Liver (tissue), 9 donors: ENCODE results near the gene LIMS1. TPM values are rescaled to one million over a fixed set of nuclear protein-coding genes. Genes with fewer than 3 reads are reported as not detected.

Source experiments
- DNase-seq: peaks from one replicate; pipeline ENCODE4 v3.0.0-alpha.2; 2017; ENCODE audit warnings: low spot score
- H3K27ac ChIP-seq, 2 donors: one replicate each; pipeline ENCODE4 v1.7.0; 2013; ENCODE audit warnings: inconsistent platforms in 2 of 2, low read length in 2 of 2, control low read depth in 1 of 2, low read depth in 1 of 2, mild to moderate bottlenecking in 1 of 2
- H3K27me3 ChIP-seq, 4 donors: one replicate each; pipeline versions ENCODE4 v1.6.1 to v1.7.0; 2013; ENCODE audit warnings: low read length in 3 of 4, inconsistent platforms in 1 of 4, mild to moderate bottlenecking in 1 of 4, moderate library complexity in 1 of 4; ENCODE audit not compliant: control insufficient read depth in 4 of 4, insufficient read depth in 4 of 4
- H3K36me3 ChIP-seq, 4 donors: one replicate each; pipeline versions ENCODE4 v1.6.1 to v1.7.0; 2013; ENCODE audit warnings: low read length in 3 of 4, mild to moderate bottlenecking in 3 of 4, low read depth in 1 of 4, moderate library complexity in 1 of 4; ENCODE audit not compliant: control insufficient read depth in 4 of 4, insufficient read depth in 3 of 4
- H3K4me1 ChIP-seq, 4 donors: one replicate each; pipeline versions ENCODE4 v1.6.1 to v1.7.0; 2013; ENCODE audit warnings: low read length in 3 of 4, mild to moderate bottlenecking in 3 of 4, moderate library complexity in 1 of 4; ENCODE audit not compliant: control insufficient read depth in 4 of 4, insufficient read depth in 4 of 4
- H3K4me3 ChIP-seq, 3 donors: one replicate each; pipeline versions ENCODE4 v1.6.1 to v1.7.0; 2013; ENCODE audit warnings: low read length in 3 of 3, control low read depth in 1 of 3, low read depth in 1 of 3, mild to moderate bottlenecking in 1 of 3
- H3K9ac ChIP-seq, 2 donors: one replicate each; pipeline ENCODE4 v1.7.0; 2013; ENCODE audit warnings: low read length in 2 of 2, mild to moderate bottlenecking in 2 of 2, moderate library complexity in 2 of 2, control low read depth in 1 of 2, low read depth in 1 of 2
- H3K9me3 ChIP-seq, 4 donors: one replicate each; pipeline versions ENCODE4 v1.6.1 to v1.7.0; 2013; ENCODE audit warnings: low read length in 3 of 4; ENCODE audit not compliant: control insufficient read depth in 4 of 4
- ATF3 ChIP-seq: IDR thresholded peaks from 2 replicates; pipeline ENCODE4 v1.6.1; 2016; ENCODE audit warnings: antibody characterized with exemption
- CTCF ChIP-seq: fragments of 150-350 bp; IDR thresholded peaks from 2 replicates; pipeline ENCODE4 v1.5.1; 2017; ENCODE audit warnings: improper control_type of control experiment, low read depth, low read length; ENCODE audit not compliant: missing input control
- EGR1 ChIP-seq, 2 donors: IDR thresholded peaks; 2 replicates each; pipeline ENCODE4 v1.6.1; 2016 to 2018; ENCODE audit warnings: antibody characterized with exemption in 2 of 2, low read depth in 2 of 2
- FOXA1 ChIP-seq: IDR thresholded peaks from 2 replicates; pipeline ENCODE4 v1.6.1; 2016; ENCODE audit warnings: antibody characterized with exemption
- FOXA2 ChIP-seq: IDR thresholded peaks from 2 replicates; pipeline ENCODE4 v1.6.1; 2016; ENCODE audit warnings: antibody characterized with exemption
- GABPA ChIP-seq, 2 donors: IDR thresholded peaks in 1 of 2; conservative IDR thresholded peaks in 1 of 2; 2 replicates each; pipeline ENCODE4 v1.6.1; 2016; ENCODE audit warnings: antibody characterized with exemption in 2 of 2, mild to moderate bottlenecking in 1 of 2, moderate library complexity in 1 of 2
- HNF4A ChIP-seq, 2 donors: conservative IDR thresholded peaks; 2 replicates each; pipeline ENCODE4 v1.6.1; 2016; ENCODE audit warnings: antibody characterized with exemption in 2 of 2, mild to moderate bottlenecking in 2 of 2
- HNF4G ChIP-seq: IDR thresholded peaks from 2 replicates; pipeline ENCODE4 v1.6.1; 2016; ENCODE audit warnings: antibody characterized with exemption
- JUND ChIP-seq, 2 donors: IDR thresholded peaks; 2 replicates each; pipeline ENCODE4 v1.6.1; 2016; ENCODE audit warnings: antibody characterized with exemption in 2 of 2
- MAX ChIP-seq: IDR thresholded peaks from 2 replicates; pipeline ENCODE4 v1.6.1; 2016; ENCODE audit warnings: antibody characterized with exemption
- NR2F2 ChIP-seq: IDR thresholded peaks from 2 replicates; pipeline ENCODE4 v1.6.1; 2016; ENCODE audit warnings: antibody characterized with exemption
- RAD21 ChIP-seq, 2 donors: IDR thresholded peaks; 2 replicates each; pipeline ENCODE4 v1.6.1; 2016; ENCODE audit warnings: antibody characterized with exemption in 2 of 2, mild to moderate bottlenecking in 2 of 2
- RXRA ChIP-seq, 2 donors: IDR thresholded peaks; 2 replicates each; pipeline ENCODE4 v1.6.1; 2017 to 2018; ENCODE audit warnings: antibody characterized with exemption in 2 of 2, mild to moderate bottlenecking in 1 of 2
- TAF1 ChIP-seq: conservative IDR thresholded peaks from 2 replicates; pipeline ENCODE4 v1.6.1; 2016; ENCODE audit warnings: antibody characterized with exemption, mild to moderate bottlenecking
- YY1 ChIP-seq: IDR thresholded peaks from 2 replicates; pipeline ENCODE4 v1.6.1; 2016; ENCODE audit warnings: antibody characterized with exemption, mild to moderate bottlenecking
- WGBS: extraction: QIAGEN DNeasy Blood & Tissue Kit; methylation state at CpG from one replicate; pipeline ENCODE4 v1.1.7; 2013; 5-methylcytosine and 5-hydroxymethylcytosine counted together
- polyA plus RNA-seq, 2 donors: library from polyadenylated mRNA; stranded (reverse) in 1 of 2; unstranded in 1 of 2; fragments of 200-250 nt in 1 of 2; fragments of >200 nt in 1 of 2; fragmentation: Nextera tagmentation in 1 of 2; extraction: Ambion mirVana in 1 of 2; gene quantifications; one replicate each; pipeline versions ENCODE4 v1.2.1 to v1.2.3, GENCODE V29; 2013 to 2015
- total RNA-seq, 2 donors: library from RNA; depleted of rRNA; stranded (reverse); fragments of >200 nt; gene quantifications; one replicate each; pipeline ENCODE4 v1.2.3, GENCODE V29; 2014
- TF ChIP-seq, protein P1 (sequence below): IDR thresholded peaks from 2 replicates; pipeline ENCODE4 v1.6.1; 2016; ENCODE audit warnings: antibody characterized with exemption, mild to moderate bottlenecking
- TF ChIP-seq, protein P2 (sequence below): IDR thresholded peaks from 2 replicates; pipeline ENCODE4 v1.6.1; 2016; ENCODE audit warnings: antibody characterized with exemption
- donor health status: healthy.
- donor health status: healthy.
- donor health status: healthy.
- donor health status: healthy.
- donor health status: healthy.

Gene LIMS1
- total and polyA plus RNA-seq, 4 donors: 10.2 to 37.1 (median 22.1) TPM

- no peak for TF ChIP-seq EGR1 (IDR thresholded peaks at IDR 0.05; ENCODE audit: low read depth in 2 of 2)
- TF ChIP-seq FOXA1: no peak
- peak; percentile 65 to 68 for TF ChIP-seq RAD21 (IDR thresholded peaks at IDR 0.05)
Measured at GRCh38 chr2:108607706-108608301, 73.5 kb downstream of the LIMS1 start (continued).

GRCh38 chr2:108611021-108611420 is 76.8 kb downstream of the LIMS1 start:
- no peaks in the 10 kb centered on the region for H3K4me1 ChIP-seq
- no peak overlapping the region for H3K4me3 ChIP-seq
- no peak overlapping the region for H3K27ac ChIP-seq

More at GRCh38 chr2:108611021-108611420, 76.8 kb downstream of the LIMS1 start:
- no peaks in the 10 kb centered on the region for H3K27me3 ChIP-seq
- H3K9ac ChIP-seq: no peak overlapping the region
- DNase-seq: no peak
- H3K9me3 ChIP-seq: no peaks in the 10 kb centered on the region
- WGBS: 84% methylated on average over 5 of the region's 5 CpGs
- peaks cover 0 to 1% (median 0%) of the 10 kb centered on the region in 4 donors for H3K36me3 ChIP-seq
- TF ChIP-seq FOXA2 (no peak), EGR1 (IDR thresholded peaks at IDR 0.05; ENCODE audit: low read depth in 2 of 2) (no peak), HNF4G (no peak), YY1 (no peak), GABPA (IDR thresholded peaks at IDR 0.05 in 1 of 2, conservative IDR thresholded peaks at IDR 0.05 in 1 of 2) (no peak), NR2F2 (no peak), TAF1 (no peak), JUND (IDR thresholded peaks at IDR 0.05) (no peak), HNF4A (conservative IDR thresholded peaks at IDR 0.05) (no peak), MAX (no peak), ATF3 (no peak), CTCF (no peak), RXRA (IDR thresholded peaks at IDR 0.05) (no peak), RAD21 (IDR thresholded peaks at IDR 0.05) (no peak)
- TF ChIP-seq, protein P1, sequence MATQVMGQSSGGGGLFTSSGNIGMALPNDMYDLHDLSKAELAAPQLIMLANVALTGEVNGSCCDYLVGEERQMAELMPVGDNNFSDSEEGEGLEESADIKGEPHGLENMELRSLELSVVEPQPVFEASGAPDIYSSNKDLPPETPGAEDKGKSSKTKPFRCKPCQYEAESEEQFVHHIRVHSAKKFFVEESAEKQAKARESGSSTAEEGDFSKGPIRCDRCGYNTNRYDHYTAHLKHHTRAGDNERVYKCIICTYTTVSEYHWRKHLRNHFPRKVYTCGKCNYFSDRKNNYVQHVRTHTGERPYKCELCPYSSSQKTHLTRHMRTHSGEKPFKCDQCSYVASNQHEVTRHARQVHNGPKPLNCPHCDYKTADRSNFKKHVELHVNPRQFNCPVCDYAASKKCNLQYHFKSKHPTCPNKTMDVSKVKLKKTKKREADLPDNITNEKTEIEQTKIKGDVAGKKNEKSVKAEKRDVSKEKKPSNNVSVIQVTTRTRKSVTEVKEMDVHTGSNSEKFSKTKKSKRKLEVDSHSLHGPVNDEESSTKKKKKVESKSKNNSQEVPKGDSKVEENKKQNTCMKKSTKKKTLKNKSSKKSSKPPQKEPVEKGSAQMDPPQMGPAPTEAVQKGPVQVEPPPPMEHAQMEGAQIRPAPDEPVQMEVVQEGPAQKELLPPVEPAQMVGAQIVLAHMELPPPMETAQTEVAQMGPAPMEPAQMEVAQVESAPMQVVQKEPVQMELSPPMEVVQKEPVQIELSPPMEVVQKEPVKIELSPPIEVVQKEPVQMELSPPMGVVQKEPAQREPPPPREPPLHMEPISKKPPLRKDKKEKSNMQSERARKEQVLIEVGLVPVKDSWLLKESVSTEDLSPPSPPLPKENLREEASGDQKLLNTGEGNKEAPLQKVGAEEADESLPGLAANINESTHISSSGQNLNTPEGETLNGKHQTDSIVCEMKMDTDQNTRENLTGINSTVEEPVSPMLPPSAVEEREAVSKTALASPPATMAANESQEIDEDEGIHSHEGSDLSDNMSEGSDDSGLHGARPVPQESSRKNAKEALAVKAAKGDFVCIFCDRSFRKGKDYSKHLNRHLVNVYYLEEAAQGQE: no peak
- TF ChIP-seq, protein P2, sequence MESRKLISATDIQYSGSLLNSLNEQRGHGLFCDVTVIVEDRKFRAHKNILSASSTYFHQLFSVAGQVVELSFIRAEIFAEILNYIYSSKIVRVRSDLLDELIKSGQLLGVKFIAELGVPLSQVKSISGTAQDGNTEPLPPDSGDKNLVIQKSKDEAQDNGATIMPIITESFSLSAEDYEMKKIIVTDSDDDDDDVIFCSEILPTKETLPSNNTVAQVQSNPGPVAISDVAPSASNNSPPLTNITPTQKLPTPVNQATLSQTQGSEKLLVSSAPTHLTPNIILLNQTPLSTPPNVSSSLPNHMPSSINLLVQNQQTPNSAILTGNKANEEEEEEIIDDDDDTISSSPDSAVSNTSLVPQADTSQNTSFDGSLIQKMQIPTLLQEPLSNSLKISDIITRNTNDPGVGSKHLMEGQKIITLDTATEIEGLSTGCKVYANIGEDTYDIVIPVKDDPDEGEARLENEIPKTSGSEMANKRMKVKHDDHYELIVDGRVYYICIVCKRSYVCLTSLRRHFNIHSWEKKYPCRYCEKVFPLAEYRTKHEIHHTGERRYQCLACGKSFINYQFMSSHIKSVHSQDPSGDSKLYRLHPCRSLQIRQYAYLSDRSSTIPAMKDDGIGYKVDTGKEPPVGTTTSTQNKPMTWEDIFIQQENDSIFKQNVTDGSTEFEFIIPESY: no peak
